ENCODE measurements around the gene PEX14. TPM values are rescaled to one million over a fixed set of nuclear protein-coding genes. Genes with fewer than 3 reads are reported as not detected.

Gene PEX14
- total and polyA plus RNA-seq, 9 of the 15 experiments (the other 6 are each of a cell fraction or from before 2014, with no cell fraction given): 2.6 to 45.7 (median 22.7) TPM

DNA sequence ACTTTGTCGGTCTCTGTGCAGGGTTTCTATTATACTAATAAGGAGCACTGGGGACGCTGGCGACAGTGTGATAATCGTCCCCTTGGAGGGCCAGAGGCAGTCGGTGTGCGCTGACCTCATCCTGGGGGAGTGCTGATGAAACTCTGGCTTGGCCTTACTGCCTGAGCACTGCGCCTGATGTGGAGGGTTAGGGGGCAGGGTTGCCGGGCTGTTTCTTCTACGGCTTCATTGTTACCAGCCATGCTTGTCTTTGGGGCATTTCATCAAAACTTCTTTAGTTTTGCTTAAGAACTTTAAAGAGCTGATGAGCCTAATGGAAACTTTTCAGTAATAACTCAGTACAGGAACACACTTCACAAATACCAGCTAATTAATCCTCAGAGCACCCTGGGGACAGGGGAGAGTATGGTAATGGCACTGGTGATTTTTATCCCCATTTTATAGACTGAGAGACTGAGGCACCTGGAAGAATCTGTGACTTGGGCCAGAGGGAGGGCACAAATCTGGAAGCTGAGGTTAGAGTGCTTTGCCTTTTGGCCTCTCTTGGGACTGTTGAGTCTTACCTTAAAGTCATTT lies 81.8 kb downstream of the PEX14 start (continued):
- TF ChIP-seq KAT8 (IDR thresholded peaks at IDR 0.05; ENCODE audit: low read depth) (no peak), ZNF232 (CRISPR knock-in tag; IDR thresholded peaks at IDR 0.05) (no peak), ATF7 (IDR thresholded peaks at IDR 0.05) (peak; percentile 97), JUNB (CRISPR knock-in tag; conservative IDR thresholded peaks at IDR 0.05) (no peak), PML (IDR thresholded peaks at IDR 0.05; ENCODE audit: low read length) (no peak), CTBP1 (IDR thresholded peaks at IDR 0.05; ENCODE audit: borderline replicate concordance) (peak; percentile 36; the same call in 1 of the 2 replicates), RBM25 (IDR thresholded peaks at IDR 0.05; ENCODE audit: low read depth, low read length, severe bottlenecking) (peak; percentile 99), MYNN (IDR thresholded peaks at IDR 0.05) (no peak), MYNN (CRISPR knock-in tag; IDR thresholded peaks at IDR 0.05) (no peak), PURB (CRISPR knock-in tag; IDR thresholded peaks at IDR 0.05; ENCODE audit: low read depth) (no peak), FUS (optimal IDR thresholded peaks at IDR 0.05; ENCODE audit: low read depth, low read length) (no peak), ARID2 (IDR thresholded peaks at IDR 0.05) (no peak), NEUROD1 (IDR thresholded peaks at IDR 0.05; ENCODE audit: borderline replicate concordance, low read depth, low read length, partially characterized antibody) (peak; percentile 77), NR2C1 (IDR thresholded peaks at IDR 0.05) (no peak), NR2C1 (tag; IDR thresholded peaks at IDR 0.05) (peak; percentile 12; the same call in 1 of the 2 replicates), YBX1 (IDR thresholded peaks at IDR 0.05) (no peak), GTF2E2 (tag; IDR thresholded peaks at IDR 0.05) (no peak), SLC30A9 (CRISPR knock-in tag; IDR thresholded peaks at IDR 0.05) (no peak), JUN (IDR thresholded peaks at IDR 0.05; ENCODE audit: borderline replicate concordance, low read depth, low read length) (peak; percentile 96), JUN (CRISPR knock-in tag; IDR thresholded peaks at IDR 0.05; ENCODE audit: borderline replicate concordance) (no peak; the same call in 1 of the 2 replicates), FOSL1 (tag; conservative IDR thresholded peaks at IDR 0.05) (no peak), ZNF316 (IDR thresholded peaks at IDR 0.05) (no peak), KAT2B (IDR thresholded peaks at IDR 0.05; ENCODE audit: low read depth, low read length) (no peak), ADNP (tag; IDR thresholded peaks at IDR 0.05) (peak; percentile 74; the same call in 1 of the 2 replicates), DACH1 (IDR thresholded peaks at IDR 0.05; ENCODE audit: partially characterized antibody) (no peak), RFX1 (IDR thresholded peaks at IDR 0.05) (0 out of 2 replicates have a peak, but pooled peaks have one; percentile 5), SETDB1 (IDR thresholded peaks at IDR 0.05; ENCODE audit: low read length) (no peak)
- TF ChIP-seq, protein P1, sequence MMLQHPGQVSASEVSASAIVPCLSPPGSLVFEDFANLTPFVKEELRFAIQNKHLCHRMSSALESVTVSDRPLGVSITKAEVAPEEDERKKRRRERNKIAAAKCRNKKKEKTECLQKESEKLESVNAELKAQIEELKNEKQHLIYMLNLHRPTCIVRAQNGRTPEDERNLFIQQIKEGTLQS (IDR thresholded peaks at IDR 0.05): peak; percentile 99
- TF ChIP-seq, protein P1 (CRISPR knock-in tag; conservative IDR thresholded peaks at IDR 0.05): peak; percentile 61; the same call in 1 of the 2 replicates
- TF ChIP-seq, protein P2, sequence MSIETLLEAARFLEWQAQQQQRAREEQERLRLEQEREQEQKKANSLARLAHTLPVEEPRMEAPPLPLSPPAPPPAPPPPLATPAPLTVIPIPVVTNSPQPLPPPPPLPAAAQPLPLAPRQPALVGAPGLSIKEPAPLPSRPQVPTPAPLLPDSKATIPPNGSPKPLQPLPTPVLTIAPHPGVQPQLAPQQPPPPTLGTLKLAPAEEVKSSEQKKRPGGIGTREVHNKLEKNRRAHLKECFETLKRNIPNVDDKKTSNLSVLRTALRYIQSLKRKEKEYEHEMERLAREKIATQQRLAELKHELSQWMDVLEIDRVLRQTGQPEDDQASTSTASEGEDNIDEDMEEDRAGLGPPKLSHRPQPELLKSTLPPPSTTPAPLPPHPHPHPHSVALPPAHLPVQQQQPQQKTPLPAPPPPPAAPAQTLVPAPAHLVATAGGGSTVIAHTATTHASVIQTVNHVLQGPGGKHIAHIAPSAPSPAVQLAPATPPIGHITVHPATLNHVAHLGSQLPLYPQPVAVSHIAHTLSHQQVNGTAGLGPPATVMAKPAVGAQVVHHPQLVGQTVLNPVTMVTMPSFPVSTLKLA (conservative IDR thresholded peaks at IDR 0.05): 0 out of 4 replicates have a peak, but pooled peaks of 1 of the 2 experiments have one; percentile 33
